Astrocyte of the hippocampus (primary cell): ENCODE results near the gene PCBP4.

ENCODE experiments used
- DNase-seq: peaks from one replicate; pipeline ENCODE4 v3.0.0; 2011; ENCODE audit warnings: low read depth, low spot score

The PCBP4 gene

DNA sequence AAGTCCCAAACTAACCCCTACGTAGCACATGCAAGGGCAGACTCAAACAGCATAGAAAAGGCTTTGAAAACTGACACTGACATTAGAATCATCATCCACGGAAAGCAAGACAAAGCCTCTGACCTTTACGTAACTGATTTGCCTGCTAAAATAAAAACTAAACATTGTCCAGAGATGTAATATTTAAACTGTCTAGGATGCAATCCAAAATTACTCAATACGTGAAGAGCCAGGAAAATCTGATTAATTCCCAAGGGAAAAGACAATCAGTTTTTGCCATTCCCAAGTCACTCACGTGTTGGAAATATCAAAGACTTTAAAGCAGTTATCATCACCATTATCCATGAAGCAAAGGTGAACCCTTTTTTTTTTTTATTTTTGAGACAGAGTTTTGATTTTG, 50.8 kb downstream of the PCBP4 start:
- no peak for DNase-seq

DNA sequence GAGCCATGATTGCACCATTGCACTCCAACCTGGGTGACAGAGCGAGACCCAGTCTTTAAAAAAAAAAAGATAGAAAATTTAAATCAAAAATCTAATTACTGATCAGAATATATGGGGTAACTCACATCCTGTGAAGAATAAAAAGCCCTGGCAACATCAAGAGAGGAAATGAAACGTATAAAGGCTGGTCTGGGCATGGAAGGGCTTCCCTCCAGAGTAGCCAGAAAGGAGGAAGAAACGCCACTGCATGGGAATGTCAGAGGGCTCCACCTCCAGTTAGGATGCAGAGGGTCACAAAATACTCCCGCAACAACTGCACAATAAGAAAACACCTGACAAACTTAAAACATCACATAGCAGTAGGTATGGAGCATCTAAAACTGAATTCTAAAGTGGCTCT, 59.2 kb downstream of the PCBP4 start:
- DNase-seq = no peak
